MCF 10A (cell line): ENCODE results near the gene ZSCAN31. TPM values are rescaled to one million over a fixed set of nuclear protein-coding genes. Genes with fewer than 3 reads are reported as not detected.

Source experiments
- BruUV-seq: library from RNA; stranded (reverse); fragments of 400-500 nt; replicated peaks from 2 replicates; lab custom pipeline; 2021; lab: Mats Ljungman, UMichigan
- CTCF ChIA-PET: fragments of 300-600 bp; sonication (Branson Sonifier 250); formaldehyde crosslinking; extraction: SDS; loops from one replicate; lab custom pipeline; 2021; ENCODE audit warnings: antibody characterized with exemption, inconsistent platforms; lab: Yijun Ruan, JAX
- POLR2A ChIA-PET: fragments of 300-600, 350-650 bp; sonication (Branson Sonifier 250); formaldehyde crosslinking; extraction: SDS; loops from one replicate; lab custom pipeline; 2020; ENCODE audit warnings: antibody characterized with exemption, inconsistent platforms; lab: Yijun Ruan, JAX
- DNase-seq: peaks from one replicate; pipeline ENCODE4 v3.0.0-alpha.2; 2018; ENCODE audit not compliant: unreplicated experiment
- H3K27ac Mint-ChIP-seq: one replicate; pipeline ENCODE4 v1.8.0; 2022; ENCODE audit warnings: mild to moderate bottlenecking, low read depth, mixed read lengths; ENCODE audit not compliant: unreplicated experiment
- H3K27me3 Mint-ChIP-seq: one replicate; pipeline ENCODE4 v1.8.0; 2022; ENCODE audit warnings: mixed read lengths; ENCODE audit not compliant: insufficient read depth, unreplicated experiment
- H3K36me3 Mint-ChIP-seq: one replicate; pipeline ENCODE4 v1.8.0; 2022; ENCODE audit warnings: mild to moderate bottlenecking, moderate library complexity, mixed read lengths; ENCODE audit not compliant: insufficient read depth, unreplicated experiment
- H3K4me1 Mint-ChIP-seq: one replicate; pipeline ENCODE4 v1.8.0; 2022; ENCODE audit warnings: mixed read lengths; ENCODE audit not compliant: insufficient read depth, unreplicated experiment
- H3K4me3 Mint-ChIP-seq: one replicate; pipeline ENCODE4 v1.8.0; 2022; ENCODE audit warnings: mild to moderate bottlenecking, moderate library complexity, mixed read lengths; ENCODE audit not compliant: unreplicated experiment
- H3K9me3 Mint-ChIP-seq: one replicate; pipeline ENCODE4 v1.8.0; 2022; ENCODE audit warnings: mixed read lengths; ENCODE audit not compliant: unreplicated experiment
- intact Hi-C: fragments of 100-400 bp; cut with micrococcal nuclease; formaldehyde crosslinking; loops from 2 replicates; pipeline ENCODE4 v1.14.1; 2022
- total RNA-seq: library from RNA; stranded (reverse); gene quantifications from 2 replicates; pipeline ENCODE4 v1.2.3, GENCODE V29; 2022
- TF ChIP-seq, protein P1 (sequence below): fragments of 200-600 bp; IDR thresholded peaks from one replicate; pipeline ENCODE4 v1.8.0; 2022; ENCODE audit warnings: antibody characterized with exemption, mild to moderate bottlenecking; ENCODE audit not compliant: unreplicated experiment

ZSCAN31 gene
- total RNA-seq, 1 experiment from 2014 or later, result 5.0 TPM

DNA sequence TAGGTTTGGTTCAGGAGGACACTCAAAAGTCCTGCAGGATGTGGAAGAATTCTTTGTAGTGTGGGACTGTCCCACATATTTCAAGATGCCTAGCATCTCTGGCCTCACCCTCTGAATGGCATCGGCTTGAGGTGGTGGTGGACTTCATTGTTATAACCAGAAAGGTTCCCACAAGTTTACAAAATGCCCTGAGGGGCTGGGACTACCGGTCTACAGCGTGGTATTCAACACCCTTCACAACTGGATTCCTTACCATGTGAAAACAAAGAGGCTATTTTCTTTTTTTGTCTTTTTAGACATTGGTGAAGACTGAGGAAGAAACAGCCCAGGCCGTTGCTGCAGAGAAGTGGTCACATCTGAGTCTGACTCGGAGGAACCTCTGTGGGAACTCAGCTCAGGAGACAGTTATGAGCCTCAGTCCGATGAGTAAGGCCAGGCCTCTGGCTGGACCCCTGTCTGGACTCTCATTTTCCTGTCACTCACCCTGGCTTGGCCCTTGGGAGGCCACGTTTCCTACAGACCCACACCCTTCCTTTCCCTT, 39.4 kb downstream of the ZSCAN31 start:
- DNase-seq, result no peak
- CTCF ChIA-PET, result no interaction called here
- POLR2A ChIA-PET, result no interaction called here
- intact Hi-C loops, result no loop called here
- BruUV-seq, result no TSS peak
- no peaks in the 10 kb centered on the region for H3K36me3 Mint-ChIP-seq
- no peaks in the 10 kb centered on the region for H3K4me1 Mint-ChIP-seq
- no peak overlapping the region for H3K4me3 Mint-ChIP-seq
- no peaks in the 10 kb centered on the region for H3K27me3 Mint-ChIP-seq
- no peak overlapping the region for H3K27ac Mint-ChIP-seq
- H3K9me3 Mint-ChIP-seq, result no peaks in the 10 kb centered on the region
- TF ChIP-seq, protein P1, sequence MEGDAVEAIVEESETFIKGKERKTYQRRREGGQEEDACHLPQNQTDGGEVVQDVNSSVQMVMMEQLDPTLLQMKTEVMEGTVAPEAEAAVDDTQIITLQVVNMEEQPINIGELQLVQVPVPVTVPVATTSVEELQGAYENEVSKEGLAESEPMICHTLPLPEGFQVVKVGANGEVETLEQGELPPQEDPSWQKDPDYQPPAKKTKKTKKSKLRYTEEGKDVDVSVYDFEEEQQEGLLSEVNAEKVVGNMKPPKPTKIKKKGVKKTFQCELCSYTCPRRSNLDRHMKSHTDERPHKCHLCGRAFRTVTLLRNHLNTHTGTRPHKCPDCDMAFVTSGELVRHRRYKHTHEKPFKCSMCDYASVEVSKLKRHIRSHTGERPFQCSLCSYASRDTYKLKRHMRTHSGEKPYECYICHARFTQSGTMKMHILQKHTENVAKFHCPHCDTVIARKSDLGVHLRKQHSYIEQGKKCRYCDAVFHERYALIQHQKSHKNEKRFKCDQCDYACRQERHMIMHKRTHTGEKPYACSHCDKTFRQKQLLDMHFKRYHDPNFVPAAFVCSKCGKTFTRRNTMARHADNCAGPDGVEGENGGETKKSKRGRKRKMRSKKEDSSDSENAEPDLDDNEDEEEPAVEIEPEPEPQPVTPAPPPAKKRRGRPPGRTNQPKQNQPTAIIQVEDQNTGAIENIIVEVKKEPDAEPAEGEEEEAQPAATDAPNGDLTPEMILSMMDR, result no peak

DNA sequence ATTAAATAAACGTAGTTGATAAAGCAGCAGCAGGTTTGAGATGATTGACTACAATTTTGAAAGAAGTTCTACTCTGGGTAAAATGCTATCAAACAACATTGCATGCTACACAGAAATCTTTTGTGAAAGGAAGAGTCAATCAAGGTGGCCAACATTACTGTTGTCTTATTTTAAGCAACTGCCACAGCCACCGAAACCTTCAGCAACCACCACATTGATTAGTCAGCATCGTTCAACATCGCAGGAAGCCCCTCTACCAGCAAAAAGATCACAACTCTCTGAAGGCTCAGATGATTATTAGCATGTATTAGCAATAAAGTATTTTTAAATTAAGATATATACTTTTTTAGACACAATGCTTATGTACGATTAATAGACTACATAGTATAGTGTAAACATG, 40.6 kb downstream of the ZSCAN31 start:
- Mint-ChIP-seq H3K27me3 (no peaks in the 10 kb centered on the region), H3K4me1 (no peaks in the 10 kb centered on the region), H3K36me3 (no peaks in the 10 kb centered on the region), H3K4me3 (no peak overlapping the region), H3K27ac (no peak overlapping the region), H3K9me3 (no peaks in the 10 kb centered on the region)
- DNase-seq, result no peak
- BruUV-seq, result no TSS peak
- ChIA-PET CTCF (no interaction called here), POLR2A (no interaction called here)
- intact Hi-C loops, result no loop called here
- TF ChIP-seq, protein P1, result no peak

DNA sequence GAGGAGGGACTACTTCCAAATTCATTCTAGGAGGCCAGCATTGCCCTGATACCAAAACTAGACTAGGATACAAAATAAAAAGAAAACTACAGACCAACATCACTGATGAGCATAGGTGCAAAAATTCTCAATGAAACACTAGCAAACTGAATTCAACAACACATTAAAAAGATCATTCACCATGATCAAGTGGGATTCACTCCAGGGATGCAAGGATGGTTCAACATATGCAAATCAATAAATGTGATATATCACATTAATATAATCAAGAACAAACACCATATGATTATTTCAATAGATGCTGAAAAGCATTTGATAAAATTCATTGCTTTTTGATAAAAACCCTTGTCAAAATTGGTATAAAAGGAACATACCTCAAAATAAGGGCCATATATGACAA, 44.4 kb downstream of the ZSCAN31 start:
- CTCF ChIA-PET, result no interaction called here
- H3K27me3 Mint-ChIP-seq, result no peaks in the 10 kb centered on the region
- no TSS peak for BruUV-seq
- no peaks in the 10 kb centered on the region for H3K4me1 Mint-ChIP-seq
- H3K9me3 Mint-ChIP-seq, result no peaks in the 10 kb centered on the region
- DNase-seq, result no peak
- TF ChIP-seq, protein P1, result no peak
- no peak overlapping the region for H3K27ac Mint-ChIP-seq
- POLR2A ChIA-PET, result interaction anchor here (1.0 kb wide), 1 partner anchor 10 kb away, joined by 4 read pairs; the partner anchor contains the start of gene PGBD1
- no peak overlapping the region for H3K4me3 Mint-ChIP-seq
- no peaks in the 10 kb centered on the region for H3K36me3 Mint-ChIP-seq
- intact Hi-C loops, result no loop called here

DNA sequence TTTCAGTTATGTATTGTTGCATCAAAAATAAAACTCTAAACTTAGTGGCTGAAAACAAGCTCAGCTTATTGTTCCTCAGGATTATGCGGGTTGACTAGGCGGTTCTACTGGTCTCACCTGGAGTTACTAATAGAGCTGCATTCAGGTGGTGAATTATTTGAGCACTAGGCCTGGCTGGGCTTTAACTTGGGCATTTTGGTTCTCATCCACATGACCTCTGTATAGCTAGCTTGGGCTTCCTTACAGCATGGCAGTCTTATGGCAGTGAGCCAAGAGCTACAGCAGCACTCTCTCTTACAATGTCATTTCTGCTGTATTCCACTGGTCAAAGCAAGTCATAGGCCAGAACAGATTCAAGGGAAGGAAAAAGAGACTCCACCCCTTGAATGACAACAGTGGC, 53.0 kb downstream of the ZSCAN31 start:
- no peak for DNase-seq
- Mint-ChIP-seq H3K4me3 (no peak overlapping the region), H3K27me3 (no peaks in the 10 kb centered on the region), H3K4me1 (peaks cover 9% of the 10 kb centered on the region), H3K36me3 (no peaks in the 10 kb centered on the region), H3K27ac (no peak overlapping the region), H3K9me3 (peaks cover 8% of the 10 kb centered on the region)
- ChIA-PET CTCF (interaction anchor here (0.7 to 1.0 kb wide), 2 partner anchors 31 to 73 kb away, joined by 3 to 5 read pairs; partner anchors contain the start of gene ZKSCAN4), POLR2A (interaction anchor here (0.6 to 5.2 kb wide), 7 partner anchors 11 to 146 kb away, joined by 3 to 30 read pairs (median 4); partner anchors contain the start of genes ZKSCAN4, ZSCAN26 and ZSCAN31)
- no TSS peak for BruUV-seq
- intact Hi-C loops, result loop anchor here (1.0 kb wide), 1 partner anchor 53 kb away; the partner anchor contains the start of gene ZSCAN31
- TF ChIP-seq, protein P1, result no peak
